Large intestine (tissue), 3 donors: Measurements from ENCODE around the gene DTX3. TPM values are rescaled to one million over a fixed set of nuclear protein-coding genes. Genes with fewer than 3 reads are reported as not detected.

Source experiments
- DNase-seq, 2 donors: peaks; one replicate each; pipeline versions ENCODE4 v3.0.0 to v3.0.0-alpha.2; 2013
- H3K27ac ChIP-seq: one replicate; pipeline ENCODE4 v1.5.1; 2013; ENCODE audit warnings: low read length
- H3K27me3 ChIP-seq: 2 replicates; pipeline ENCODE4 v1.6.1; 2013; ENCODE audit warnings: low read length; ENCODE audit not compliant: control insufficient read depth, insufficient read depth
- H3K36me3 ChIP-seq: 2 replicates; pipeline ENCODE4 v1.6.1; 2013; ENCODE audit warnings: low read length; ENCODE audit not compliant: control insufficient read depth, insufficient read depth
- H3K4me1 ChIP-seq: one replicate; pipeline ENCODE4 v1.6.1; 2013; ENCODE audit warnings: low read length; ENCODE audit not compliant: control insufficient read depth, insufficient read depth
- H3K4me3 ChIP-seq: one replicate; pipeline ENCODE4 v1.5.1; 2013; ENCODE audit warnings: low read length
- H3K9me3 ChIP-seq: one replicate; pipeline ENCODE4 v1.6.1; 2013; ENCODE audit warnings: mild to moderate bottlenecking, low read depth, low read length, moderate library complexity; ENCODE audit not compliant: control insufficient read depth
- WGBS: methylation state at CpG from one replicate; pipeline ENCODE4 v1.1.5; 2013; ENCODE audit warnings: low lambda C conversion rate; ENCODE audit not compliant: insufficient coverage; 5-methylcytosine and 5-hydroxymethylcytosine counted together
- polyA plus RNA-seq: library from polyadenylated mRNA; unstranded; fragments of 120-200 nt; gene quantifications from one replicate; pipeline ENCODE4 v1.2.1, GENCODE V29; 2013

Gene DTX3
- polyA plus RNA-seq, 1 donor = 25.9 TPM

GRCh38 chr12:57571926-57572762 lies 32.5 kb upstream of the DTX3 start:
- no peak for DNase-seq
- Histone ChIP-seq H3K27ac (no peak overlapping the region), H3K4me3 (no peak overlapping the region), H3K9me3 (no peaks in the 10 kb centered on the region), H3K36me3 (no peaks in the 10 kb centered on the region), H3K27me3 (peaks cover 6% of the 10 kb centered on the region), H3K4me1 (peaks cover 11% of the 10 kb centered on the region)
- WGBS = no CpG with 5 or more reads among the region's 12 CpGs

DNA sequence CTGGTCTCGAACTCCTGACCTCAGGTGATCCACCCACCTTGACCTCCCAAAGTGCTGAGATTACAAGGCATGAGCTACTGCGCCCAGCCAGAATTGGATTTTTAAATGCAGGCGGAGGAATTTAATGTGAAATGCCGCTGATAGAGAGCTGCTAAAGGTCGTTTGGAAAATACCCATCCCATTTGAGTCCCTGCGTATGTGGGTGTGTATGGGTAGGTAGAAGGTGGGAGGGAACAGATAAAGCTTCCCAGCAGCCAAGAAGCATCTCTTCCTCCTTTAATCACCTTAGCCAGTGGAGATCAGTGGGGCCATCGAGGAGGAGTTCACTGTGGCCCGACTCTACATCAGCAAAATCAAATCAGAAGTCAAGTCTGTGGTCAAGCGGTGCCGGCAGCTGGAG lies 29.8 kb upstream of the DTX3 start:
- Histone ChIP-seq H3K27ac (no peak overlapping the region), H3K36me3 (no peaks in the 10 kb centered on the region), H3K4me3 (no peak overlapping the region), H3K4me1 (peaks cover 14% of the 10 kb centered on the region), H3K9me3 (no peaks in the 10 kb centered on the region), H3K27me3 (peaks cover 3% of the 10 kb centered on the region)
- no peak for DNase-seq
- WGBS = no CpG with 5 or more reads among the region's 10 CpGs

DNA sequence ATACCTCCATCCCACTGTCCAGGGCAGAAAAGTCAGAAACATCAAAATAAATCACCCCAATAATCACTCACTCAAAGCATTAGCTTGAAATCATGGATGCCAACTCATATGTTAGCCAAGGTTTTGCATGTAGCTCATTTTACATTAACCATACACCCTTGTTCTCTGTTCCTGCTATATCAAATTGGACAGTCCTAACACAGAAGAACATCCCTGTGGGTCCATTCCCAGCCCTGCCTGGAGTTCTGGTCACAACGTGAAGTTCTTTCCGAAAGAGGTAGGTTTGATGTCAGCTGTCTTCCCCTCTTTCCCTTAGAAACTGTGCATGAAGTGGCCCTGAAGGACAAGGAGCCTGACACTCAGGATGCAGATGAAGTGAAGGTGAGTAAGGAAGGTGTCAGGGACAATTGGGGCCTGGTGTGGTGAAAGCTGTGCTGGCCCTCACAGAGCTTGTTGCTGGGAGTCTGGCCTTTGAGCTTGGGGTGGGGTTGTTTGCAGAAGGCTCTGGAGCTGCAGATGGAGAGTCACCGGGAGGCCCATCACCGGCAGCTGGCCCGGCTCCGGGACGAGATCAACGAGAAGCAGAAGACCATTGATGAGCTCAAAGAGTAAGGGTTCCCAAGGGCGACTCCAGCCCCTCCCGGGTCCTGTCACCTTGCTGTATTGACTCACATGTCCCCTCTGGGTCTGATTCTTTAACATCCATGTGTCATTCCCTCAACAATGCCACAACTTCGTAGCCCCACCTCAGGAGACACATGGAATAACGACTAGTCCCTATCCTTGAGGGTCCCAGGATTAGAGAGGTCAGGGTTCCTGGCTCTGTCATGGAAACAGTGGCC lies 28.6 kb upstream of the DTX3 start:
- H3K27me3 ChIP-seq = peaks cover 3% of the 10 kb centered on the region
- no CpG with 5 or more reads among the region's 12 CpGs for WGBS
- H3K9me3 ChIP-seq = no peaks in the 10 kb centered on the region
- no peaks in the 10 kb centered on the region for H3K36me3 ChIP-seq
- peak; percentile 45 to 77 for DNase-seq
- no peak overlapping the region for H3K4me3 ChIP-seq
- H3K27ac ChIP-seq = peak overlapping the region; percentile 33
- peaks cover 23% of the 10 kb centered on the region for H3K4me1 ChIP-seq

GRCh38 chr12:57576613-57577160 lies 27.9 kb upstream of the DTX3 start:
- no peak overlapping the region for H3K27ac ChIP-seq

GRCh38 chr12:57577981-57578758 lies 26.5 kb upstream of the DTX3 start:
- Histone ChIP-seq H3K27ac (no peak overlapping the region), H3K4me3 (no peak overlapping the region), H3K27me3 (peaks cover 2% of the 10 kb centered on the region), H3K9me3 (no peaks in the 10 kb centered on the region), H3K4me1 (peaks cover 23% of the 10 kb centered on the region), H3K36me3 (no peaks in the 10 kb centered on the region)
- WGBS = 89% methylated on average over 3 of the region's 12 CpGs
- no peak for DNase-seq

More at GRCh38 chr12:57576613-57577160, 27.9 kb upstream of the DTX3 start:
- Histone ChIP-seq H3K4me3 (no peak overlapping the region), H3K4me1 (peaks cover 23% of the 10 kb centered on the region), H3K36me3 (no peaks in the 10 kb centered on the region), H3K9me3 (no peaks in the 10 kb centered on the region), H3K27me3 (peaks cover 3% of the 10 kb centered on the region)
- 100% methylated on average over 1 of the region's 9 CpGs for WGBS
- DNase-seq = peak; percentile 26 to 36

DNA sequence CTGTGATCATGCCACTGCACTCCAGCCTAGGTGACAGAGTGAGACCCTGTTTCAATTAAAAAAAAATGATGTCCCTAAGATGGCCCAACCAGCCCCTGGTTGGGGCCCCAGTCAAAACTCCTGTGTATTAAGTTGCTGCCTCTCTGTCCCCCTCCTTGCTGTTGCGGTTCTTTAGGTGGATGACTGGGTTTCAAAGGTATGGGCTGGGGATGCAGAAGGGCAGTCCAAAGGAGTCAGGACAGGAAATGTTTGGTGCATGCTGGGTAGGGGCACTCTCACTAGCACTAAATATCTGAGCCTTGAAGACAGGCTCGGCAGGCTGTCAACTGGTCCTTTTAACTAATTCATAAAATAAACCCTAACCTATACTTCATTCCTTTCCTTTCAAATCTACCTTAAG lies 25.6 kb upstream of the DTX3 start:
- peaks cover 4% of the 10 kb centered on the region for H3K27me3 ChIP-seq
- WGBS = 80% methylated on average over 1 of the region's 2 CpGs
- no peak for DNase-seq
- peaks cover 23% of the 10 kb centered on the region for H3K4me1 ChIP-seq
- H3K27ac ChIP-seq = no peak overlapping the region
- H3K4me3 ChIP-seq = no peak overlapping the region
- H3K36me3 ChIP-seq = no peaks in the 10 kb centered on the region
- H3K9me3 ChIP-seq = no peaks in the 10 kb centered on the region

GRCh38 chr12:57579677-57580465 lies 24.8 kb upstream of the DTX3 start:
- peak; percentile 41 to 81 for DNase-seq
- H3K9me3 ChIP-seq = no peaks in the 10 kb centered on the region
- H3K4me3 ChIP-seq = no peak overlapping the region
- no CpG with 5 or more reads among the region's 8 CpGs for WGBS
- peaks cover 6% of the 10 kb centered on the region for H3K27me3 ChIP-seq
- H3K36me3 ChIP-seq = no peaks in the 10 kb centered on the region
- H3K4me1 ChIP-seq = peaks cover 23% of the 10 kb centered on the region
- peak overlapping the region; percentile 40 for H3K27ac ChIP-seq

DNA sequence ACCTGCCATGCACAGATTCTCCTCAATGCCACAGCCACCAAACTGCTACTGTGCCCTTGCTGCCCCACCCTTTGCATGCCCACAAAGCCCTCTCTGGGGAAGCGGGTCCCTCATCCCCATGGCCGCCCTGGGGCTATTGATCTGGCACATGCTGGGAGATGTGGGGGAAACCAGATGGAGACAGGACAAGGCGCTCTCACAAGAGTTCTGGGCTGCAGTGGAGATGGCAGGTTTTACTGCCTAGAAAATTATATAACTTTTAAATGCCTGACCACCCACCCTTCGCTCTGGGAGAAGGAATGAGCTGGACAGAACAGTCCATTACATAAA lies 24.2 kb upstream of the DTX3 start:
- peaks cover 23% of the 10 kb centered on the region for H3K4me1 ChIP-seq
- H3K9me3 ChIP-seq = no peaks in the 10 kb centered on the region
- peaks cover 12% of the 10 kb centered on the region for H3K27me3 ChIP-seq
- H3K27ac ChIP-seq = no peak overlapping the region
- WGBS = 100% methylated on average over 1 of the region's 4 CpGs
- DNase-seq = no peak
- no peak overlapping the region for H3K4me3 ChIP-seq
- H3K36me3 ChIP-seq = no peaks in the 10 kb centered on the region

GRCh38 chr12:57581802-57582201 lies 22.8 kb upstream of the DTX3 start:
- no CpG with 5 or more reads among the region's 1 CpG for WGBS
- no peak for DNase-seq
- H3K4me3 ChIP-seq = no peak overlapping the region
- peaks cover 22% of the 10 kb centered on the region for H3K27me3 ChIP-seq
- no peaks in the 10 kb centered on the region for H3K36me3 ChIP-seq
- no peak overlapping the region for H3K27ac ChIP-seq
- peaks cover 12% of the 10 kb centered on the region for H3K4me1 ChIP-seq
- no peaks in the 10 kb centered on the region for H3K9me3 ChIP-seq
